CD14-positive monocyte (primary cell): ENCODE results near the gene PI4K2A. TPM values are rescaled to one million over a fixed set of nuclear protein-coding genes. Genes with fewer than 3 reads are reported as not detected.

Source experiments
- DNase-seq, 3 donors: peaks; one replicate each; pipeline ENCODE4 v3.0.0-alpha.2; 2011 to 2022
- H2AFZ ChIP-seq: 2 replicates; pipeline ENCODE4 v1.6.0; 2012; ENCODE audit warnings: mild to moderate bottlenecking, low read depth, low read length, inconsistent platforms; ENCODE audit not compliant: insufficient read depth, poor library complexity, severe bottlenecking
- H3K27ac ChIP-seq, 2 donors: 1 replicate in 1 of 2; 2 replicates in 1 of 2; pipeline ENCODE4 v1.5.1; 2012 to 2013; ENCODE audit warnings: low read length in 2 of 2, control low read depth in 1 of 2, inconsistent platforms in 1 of 2, low read depth in 1 of 2, mild to moderate bottlenecking in 1 of 2
- H3K27me3 ChIP-seq, 2 donors: one replicate each; pipeline versions ENCODE4 v1.6.0 to v1.6.1; 2011 to 2013; ENCODE audit warnings: low read length in 2 of 2; ENCODE audit not compliant: control insufficient read depth in 2 of 2, insufficient read depth in 2 of 2
- H3K36me3 ChIP-seq, 2 donors: replicated peaks in 1 of 2; 1 replicate in 1 of 2; 2 replicates in 1 of 2; pipeline versions ENCODE4 v1.5.1 to v1.6.1; 2012 to 2013; ENCODE audit warnings: low read length in 2 of 2, control low read depth in 1 of 2, inconsistent platforms in 1 of 2, mild to moderate bottlenecking in 1 of 2; ENCODE audit not compliant: insufficient read depth in 2 of 2, control insufficient read depth in 1 of 2
- H3K4me1 ChIP-seq, 2 donors: 1 replicate in 1 of 2; 2 replicates in 1 of 2; pipeline versions ENCODE4 v1.5.1 to v1.6.1; 2012 to 2013; ENCODE audit warnings: low read length in 2 of 2, control low read depth in 1 of 2, inconsistent platforms in 1 of 2, mild to moderate bottlenecking in 1 of 2, moderate library complexity in 1 of 2; ENCODE audit not compliant: insufficient read depth in 2 of 2, control insufficient read depth in 1 of 2
- H3K4me2 ChIP-seq: replicated peaks from 2 replicates; pipeline ENCODE3; 2012; ENCODE audit warnings: low read length, moderate library complexity, mild to moderate bottlenecking; ENCODE audit not compliant: poor library complexity, severe bottlenecking; ENCODE audit errors: extremely low read depth
- H3K4me3 ChIP-seq, 3 experiments: fragments of 200-600 bp in 1 of 3; sonication (generic) in 1 of 3; replicated peaks in 1 of 3; 1 replicate in 2 of 3; 2 replicates in 1 of 3; pipeline ENCODE4 v1.5.1; 2011 to 2013; ENCODE audit warnings: low read length in 3 of 3, mild to moderate bottlenecking in 3 of 3, control low read depth in 2 of 3, low read depth in 2 of 3, inconsistent platforms in 1 of 3, moderate library complexity in 1 of 3
- H3K79me2 ChIP-seq: 2 replicates; pipeline ENCODE4 v1.6.0; 2012; ENCODE audit warnings: mild to moderate bottlenecking, control low read depth, inconsistent platforms, low read length, moderate library complexity; ENCODE audit not compliant: insufficient read depth
- H3K9ac ChIP-seq: 2 replicates; pipeline ENCODE4 v1.6.0; 2017; ENCODE audit warnings: low read length, mild to moderate bottlenecking; ENCODE audit not compliant: insufficient read depth, poor library complexity, severe bottlenecking
- H3K9me3 ChIP-seq, 2 donors: replicated peaks in 1 of 2; 1 replicate in 1 of 2; 2 replicates in 1 of 2; pipeline versions ENCODE4 v1.5.1 to v1.6.1; 2012 to 2013; ENCODE audit warnings: low read length in 2 of 2, control low read depth in 1 of 2; ENCODE audit not compliant: control insufficient read depth in 1 of 2, insufficient read depth in 1 of 2
- H4K20me1 ChIP-seq: 2 replicates; pipeline ENCODE4 v1.6.0; 2012; ENCODE audit warnings: mild to moderate bottlenecking, low read length, control low read depth, moderate library complexity; ENCODE audit not compliant: insufficient read depth
- H3K27ac Mint-ChIP-seq, 7 donors: one replicate each; pipeline ENCODE4 v1.8.0; 2020; ENCODE audit warnings: mild to moderate bottlenecking in 7 of 7, mixed read lengths in 7 of 7, moderate library complexity in 6 of 7, inconsistent platforms in 2 of 7
- H3K27me3 Mint-ChIP-seq, 3 donors: one replicate each; pipeline ENCODE4 v1.8.0; 2021 to 2022; ENCODE audit warnings: low read depth in 3 of 3, mild to moderate bottlenecking in 3 of 3, mixed read lengths in 3 of 3, moderate library complexity in 3 of 3, inconsistent platforms in 1 of 3
- H3K36me3 Mint-ChIP-seq, 2 donors: one replicate each; pipeline ENCODE4 v1.8.0; 2020; ENCODE audit warnings: mixed read lengths in 2 of 2, inconsistent platforms in 1 of 2, mild to moderate bottlenecking in 1 of 2
- H3K4me1 Mint-ChIP-seq: one replicate; pipeline ENCODE4 v1.8.0; 2020; ENCODE audit warnings: mild to moderate bottlenecking, mixed read lengths
- H3K4me3 Mint-ChIP-seq, 2 donors: one replicate each; pipeline ENCODE4 v1.8.0; 2020; ENCODE audit warnings: mild to moderate bottlenecking in 2 of 2, mixed read lengths in 2 of 2, moderate library complexity in 1 of 2
- H3K9me3 Mint-ChIP-seq, 7 donors: one replicate each; pipeline ENCODE4 v1.8.0; 2020 to 2022; ENCODE audit warnings: mixed read lengths in 7 of 7, mild to moderate bottlenecking in 6 of 7, moderate library complexity in 6 of 7, inconsistent platforms in 2 of 7
- CTCF ChIP-seq: fragments of 200-600 bp; IDR thresholded peaks from one replicate; pipeline ENCODE4 v1.8.0; 2022; ENCODE audit warnings: antibody characterized with exemption, mild to moderate bottlenecking
- WGBS: methylation state at CpG from one replicate; pipeline ENCODE4 v1.1.5; 2013; ENCODE audit warnings: missing lambda C conversion rate; ENCODE audit not compliant: insufficient coverage; 5-methylcytosine and 5-hydroxymethylcytosine counted together
- intact Hi-C, 2 donors: fragments of 100-400 bp; cut with micrococcal nuclease; formaldehyde crosslinking; loops; one replicate each; pipeline versions ENCODE4 v1.15.0 to v1.15.1; 2023
- polyA plus RNA-seq, 3 donors: library from polyadenylated mRNA; depleted of rRNA in 1 of 3; unstranded in 2 of 3; stranded (reverse) in 1 of 3; fragments of 300-500 nt in 2 of 3; fragments of >200 nt in 1 of 3; fragmentation: Illumina TruSeq in 2 of 3; gene quantifications; 1 replicate in 2 of 3; 2 replicates in 1 of 3; pipeline ENCODE4 v1.2.3, GENCODE V29; 2012 to 2021

PI4K2A gene
- polyA plus RNA-seq, 3 donors: 5.8 to 16.4 (median 6.7) TPM

GRCh38 chr10:97593421-97593820 lies 47.0 kb upstream of the PI4K2A start:
- H3K27ac Mint-ChIP-seq: no peak overlapping the region
- WGBS: 100% methylated on average over 2 of the region's 4 CpGs
- no peaks in the 10 kb centered on the region for H3K4me1 Mint-ChIP-seq
- Histone ChIP-seq H3K9me3 (no peaks in the 10 kb centered on the region), H3K4me2 (no peak overlapping the region), H3K27ac (no peak overlapping the region), H2AFZ (no peak overlapping the region), H3K36me3 (no peaks in the 10 kb centered on the region), H3K9ac (no peak overlapping the region), H4K20me1 (no peaks in the 10 kb centered on the region), H3K27me3 (no peaks in the 10 kb centered on the region), H3K4me1 (no peaks in the 10 kb centered on the region), H3K79me2 (no peaks in the 10 kb centered on the region), H3K4me3 (no peak overlapping the region)
- H3K27me3 Mint-ChIP-seq: peaks cover 0 to 4% (median 2%) of the 10 kb centered on the region in 3 donors
- intact Hi-C loops: no loop called here
- TF ChIP-seq CTCF: no peak
- no peaks in the 10 kb centered on the region for H3K36me3 Mint-ChIP-seq
- DNase-seq: no peak
- H3K4me3 Mint-ChIP-seq: no peak overlapping the region
- H3K9me3 Mint-ChIP-seq: no peaks in the 10 kb centered on the region

- WGBS: 78% methylated on average over 7 of the region's 10 CpGs
- peaks cover 0 to 4% (median 2%) of the 10 kb centered on the region in 3 donors for H3K27me3 Mint-ChIP-seq
These were observed 44.1 kb upstream of the PI4K2A start for GRCh38 chr10:97596101-97597082.

More at GRCh38 chr10:97596101-97597082, 44.1 kb upstream of the PI4K2A start:
- Histone ChIP-seq H3K4me3 (no peak overlapping the region), H4K20me1 (no peaks in the 10 kb centered on the region), H3K79me2 (no peaks in the 10 kb centered on the region), H2AFZ (peak overlapping the region; percentile 11), H3K4me2 (no peak overlapping the region), H3K36me3 (no peaks in the 10 kb centered on the region), H3K4me1 (no peaks in the 10 kb centered on the region), H3K27me3 (no peaks in the 10 kb centered on the region), H3K27ac (no peak overlapping the region), H3K9ac (no peak overlapping the region), H3K9me3 (no peaks in the 10 kb centered on the region)
- intact Hi-C loops: no loop called here
- Mint-ChIP-seq H3K4me1 (no peaks in the 10 kb centered on the region), H3K9me3 (no peaks in the 10 kb centered on the region), H3K4me3 (no peak overlapping the region), H3K27ac (no peak overlapping the region), H3K36me3 (no peaks in the 10 kb centered on the region)
- TF ChIP-seq CTCF: no peak
- no peak for DNase-seq
